Stimulated activated CD4-positive, alpha-beta T cell treated with anti-CD3 and anti-CD28 coated beads, Interleukin-2, amount 100 ng/mL, for 48 hours (primary cell): ENCODE measurements around the gene DOCK3.
"Not testable (repeated sequence)": the region's sequence is repeated elsewhere in the genome, so short reads cannot be mapped to it uniquely, and the experiment has no call there.

Source experiments
- DNase-seq, 2 donors: peaks; one replicate each; pipeline ENCODE4 v3.0.0-alpha.2; 2020

The DOCK3 gene

GRCh38 chr3:50688602-50689001 lies 13.9 kb downstream of the DOCK3 start:
- not testable (repeated sequence) for DNase-seq

- no peak for DNase-seq
Observed at GRCh38 chr3:50689558-50689957, 14.8 kb downstream of the DOCK3 start.

DNA sequence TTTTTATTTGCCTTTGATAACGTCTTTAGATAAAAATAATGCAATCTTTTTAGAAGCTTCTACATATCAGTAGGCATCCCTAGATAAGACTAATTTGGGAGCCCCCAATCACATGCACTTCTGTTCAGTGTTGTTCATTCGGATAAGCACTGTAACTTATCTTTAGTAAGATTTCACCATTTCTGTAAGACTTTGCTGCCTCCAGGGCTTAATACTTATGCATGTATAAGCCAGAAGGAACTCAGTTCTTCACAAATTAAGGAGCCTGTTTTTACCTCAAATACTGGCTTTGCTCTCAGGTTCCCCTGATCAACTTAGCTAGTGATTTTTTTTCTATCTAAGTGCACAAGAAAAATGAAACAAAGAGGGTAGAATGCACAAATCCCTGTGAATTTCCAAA lies 20.3 kb downstream of the DOCK3 start:
- DNase-seq: no peak

DNA sequence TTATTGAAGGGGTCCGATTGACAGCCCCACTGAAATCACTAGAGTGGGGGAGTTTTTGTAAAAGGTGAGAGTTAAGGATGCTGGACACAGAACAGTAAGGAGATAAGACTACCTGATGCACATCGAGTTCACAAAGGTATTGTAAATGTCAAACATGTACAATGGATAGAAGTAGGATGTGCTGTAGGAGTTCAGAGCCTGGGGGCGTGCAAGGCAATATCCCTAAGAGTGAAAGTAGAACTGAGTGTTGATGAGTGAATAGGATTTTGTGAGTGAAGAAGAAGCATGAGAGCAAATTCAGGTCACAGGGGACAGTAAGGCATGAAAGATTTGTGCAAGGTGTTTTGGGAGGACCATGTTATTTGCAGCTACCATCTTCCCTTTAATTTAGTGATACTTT lies 21.5 kb downstream of the DOCK3 start:
- DNase-seq: no peak

DNA sequence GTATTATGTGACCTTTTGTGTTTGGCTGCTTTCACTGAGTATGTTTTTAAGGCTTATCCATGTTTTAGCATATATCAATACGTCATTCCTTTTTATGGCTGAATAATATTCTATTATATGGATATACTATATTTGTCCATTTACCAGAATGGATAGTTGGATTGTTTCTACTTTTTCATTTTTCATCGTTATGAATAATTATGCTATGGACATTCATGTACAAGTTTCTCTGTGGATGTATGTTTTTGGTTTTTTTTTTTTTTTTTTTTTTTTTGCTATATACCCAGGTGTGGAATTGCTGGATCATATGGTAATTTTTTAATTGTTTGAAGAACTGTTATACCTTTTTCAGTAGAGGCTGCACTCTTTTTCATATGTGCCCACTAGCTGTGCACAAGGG lies 23.5 kb downstream of the DOCK3 start:
- no peak for DNase-seq

- DNase-seq: no peak
Observed at GRCh38 chr3:50708620-50709019, 33.9 kb downstream of the DOCK3 start.

DNA sequence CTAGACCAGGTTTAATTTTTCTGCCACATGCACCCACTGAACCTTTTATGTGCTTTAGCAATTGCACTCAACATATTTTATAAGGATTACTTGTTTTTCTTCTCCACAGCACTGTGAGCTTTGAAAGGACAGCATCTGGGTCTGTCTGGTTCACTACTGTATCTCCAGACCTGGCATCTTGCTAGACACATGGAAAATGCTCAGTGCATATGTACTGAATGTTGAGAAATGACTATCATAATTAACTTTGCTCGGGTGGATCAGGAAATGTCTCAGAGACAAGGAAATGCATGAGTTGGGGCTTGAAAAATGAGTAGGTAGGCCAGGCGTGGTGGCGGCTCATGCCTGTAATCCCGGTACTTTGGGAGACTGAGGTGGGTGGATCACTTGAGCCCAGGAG lies 40.2 kb downstream of the DOCK3 start:
- no peak for DNase-seq

GRCh38 chr3:50724831-50725230 lies 50.1 kb downstream of the DOCK3 start:
- no peak for DNase-seq

DNA sequence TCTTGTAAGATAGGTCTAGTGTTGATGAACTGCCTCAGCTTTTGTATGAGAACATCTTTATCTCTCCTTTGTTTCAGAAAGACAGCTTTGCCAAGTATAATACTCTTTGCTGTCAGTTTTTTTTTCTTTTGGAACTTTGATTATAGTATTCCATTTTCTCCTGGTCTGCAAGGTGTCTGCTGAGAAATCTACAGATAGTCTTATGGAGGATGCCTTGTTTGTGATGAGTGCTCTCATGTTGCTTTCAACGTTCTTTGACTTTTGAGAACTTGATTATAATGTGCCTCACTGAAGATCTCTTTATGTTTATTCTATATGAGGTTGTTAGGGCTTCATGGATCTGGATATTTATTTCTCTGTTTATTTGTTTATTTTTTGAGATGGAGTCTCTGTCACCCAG lies 60.3 kb downstream of the DOCK3 start:
- no peak for DNase-seq

DNA sequence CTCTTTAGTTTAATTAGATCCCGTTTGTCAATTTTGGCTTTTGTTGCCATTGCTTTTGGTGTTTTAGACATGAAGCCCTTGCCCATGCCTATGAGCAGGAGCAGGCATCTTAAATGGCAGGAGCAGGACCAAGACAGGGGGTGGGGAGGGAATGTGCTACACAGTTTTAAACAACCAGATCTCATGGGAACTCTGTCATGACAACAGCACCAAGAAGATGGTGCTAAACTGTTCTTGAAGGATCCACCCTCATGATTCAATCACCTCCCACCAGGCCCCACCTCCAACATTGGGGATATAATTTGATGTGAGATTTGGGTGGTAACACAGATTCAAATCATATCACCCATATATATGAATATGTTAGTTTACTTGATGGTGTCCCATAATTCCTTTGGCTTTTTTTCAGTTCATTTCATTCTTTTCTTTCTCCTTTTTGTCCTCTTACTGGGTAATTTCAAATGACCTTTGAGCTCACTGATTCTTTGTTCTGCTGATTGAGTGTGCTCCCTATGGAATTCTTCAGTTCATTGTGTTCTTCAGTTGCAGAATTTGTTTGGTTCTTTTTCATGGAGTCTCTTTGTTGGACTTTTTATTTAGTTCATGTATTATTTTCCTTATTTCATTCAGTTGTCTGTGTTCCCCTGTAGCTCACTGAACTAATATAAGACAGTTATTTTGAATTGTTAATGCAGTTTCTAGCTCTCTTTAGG lies 62.6 kb downstream of the DOCK3 start:
- DNase-seq: no peak

DNA sequence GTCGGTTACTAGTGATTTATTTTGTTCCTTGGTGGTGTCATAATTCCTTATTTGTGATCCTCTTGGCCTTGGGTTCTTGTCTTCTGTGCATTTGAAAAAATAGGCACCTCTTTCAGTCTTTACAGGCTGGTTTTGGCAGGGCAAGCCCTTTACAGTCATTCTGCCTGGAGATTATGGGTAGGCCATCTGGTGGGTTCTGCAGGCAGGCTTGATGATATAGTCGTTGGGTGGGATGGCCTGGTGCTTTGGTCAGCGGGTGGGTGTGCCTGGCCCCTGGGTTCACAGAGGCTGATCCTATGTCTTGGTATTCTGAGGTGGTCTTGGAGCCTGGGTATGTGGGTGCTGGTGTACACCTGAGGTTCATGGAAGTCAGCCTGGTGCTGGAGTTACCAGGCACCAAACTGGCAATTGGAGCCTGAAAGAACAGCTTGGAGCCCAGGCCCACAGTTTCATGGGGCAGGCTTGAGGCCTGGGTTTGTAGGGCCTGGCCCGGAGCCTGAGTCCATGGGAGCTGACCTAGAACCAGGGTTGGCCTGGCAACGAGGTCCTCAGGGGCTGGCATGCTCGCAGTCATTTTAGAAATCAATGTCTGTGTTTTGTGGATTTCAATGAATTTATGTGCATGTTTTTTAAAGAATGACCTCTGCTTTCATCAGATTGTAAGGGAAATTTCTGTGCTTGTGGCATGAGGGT lies 63.3 kb downstream of the DOCK3 start:
- no peak for DNase-seq

DNA sequence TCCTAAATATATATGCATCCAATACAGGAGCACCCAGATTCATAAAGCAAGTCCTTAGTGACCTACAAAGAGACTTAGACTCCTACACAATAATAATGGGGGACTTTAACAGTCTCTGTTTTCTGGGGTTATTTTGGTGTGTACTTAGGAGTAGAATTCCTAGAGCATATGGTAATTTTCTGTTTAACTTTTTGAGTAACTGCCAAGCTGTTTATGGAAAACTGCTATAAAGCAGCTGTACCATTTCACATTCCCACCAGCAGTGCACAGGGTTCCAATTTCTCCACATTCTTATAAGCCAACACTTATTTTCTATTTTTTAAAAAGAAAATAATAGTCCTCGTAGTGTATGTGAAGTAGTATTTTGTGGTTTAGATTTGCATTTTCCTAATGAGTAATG lies 68.9 kb downstream of the DOCK3 start:
- DNase-seq: no peak

DNA sequence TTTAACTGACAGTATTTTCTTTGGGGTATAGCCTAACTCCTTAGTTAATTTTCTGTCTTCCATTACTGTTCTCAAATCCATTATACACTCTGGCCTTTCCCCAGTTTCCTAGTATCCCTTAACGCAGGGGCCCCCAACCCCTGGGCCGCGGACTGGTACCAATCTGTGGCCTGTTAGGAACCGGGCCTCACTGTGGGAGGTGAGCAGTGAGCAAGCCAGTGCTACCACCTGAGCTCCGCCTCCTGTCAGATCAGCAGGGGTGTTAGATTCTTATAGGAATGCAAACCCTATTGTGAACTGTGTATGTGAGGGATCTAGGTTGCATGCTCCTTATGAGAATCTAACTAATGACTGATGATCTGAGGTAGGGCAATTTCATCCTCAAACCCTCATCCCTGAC lies 75.1 kb downstream of the DOCK3 start:
- DNase-seq: no peak

DNA sequence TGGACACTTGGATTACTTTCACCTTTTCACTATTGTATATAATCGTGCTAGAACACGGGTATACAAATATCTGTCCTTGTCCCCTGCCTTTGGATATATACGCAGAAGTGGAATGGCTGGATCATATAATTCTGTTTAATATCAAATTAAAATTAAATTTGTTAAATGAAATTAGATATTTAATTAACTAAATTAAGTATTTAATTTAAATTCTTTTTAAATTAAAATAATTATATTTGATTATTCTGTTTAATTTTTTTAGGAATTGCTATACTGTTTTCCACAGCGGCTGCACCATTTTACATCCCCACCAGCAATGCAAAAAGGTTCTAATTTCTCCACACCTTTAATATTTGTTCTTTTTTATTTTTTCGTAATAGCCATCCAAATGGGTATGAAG lies 84.3 kb downstream of the DOCK3 start:
- DNase-seq: no peak

DNA sequence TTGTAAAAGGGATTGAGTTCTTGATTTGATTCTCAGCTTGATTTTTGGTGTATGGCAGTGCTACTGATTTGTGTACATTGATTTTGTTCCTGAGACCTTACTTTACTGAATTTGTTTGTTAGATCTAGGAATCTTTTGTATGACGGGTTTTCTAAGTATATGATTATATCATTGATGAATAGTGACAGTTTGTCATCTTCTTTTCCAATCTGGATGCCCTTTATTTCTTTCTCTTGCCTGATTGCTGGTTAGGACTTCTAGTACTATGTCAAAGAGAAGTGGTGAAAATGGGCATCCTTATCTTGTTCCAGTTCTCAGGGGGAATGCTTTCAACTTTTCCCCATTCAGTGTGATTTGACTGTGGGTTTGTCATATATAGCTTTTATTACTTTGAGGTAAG lies 103.0 kb downstream of the DOCK3 start:
- no peak for DNase-seq

GRCh38 chr3:50781766-50782165 lies 107.0 kb downstream of the DOCK3 start:
- not testable (repeated sequence) for DNase-seq

- no peak for DNase-seq
Observed at GRCh38 chr3:50786631-50787030, 111.9 kb downstream of the DOCK3 start.

DNA sequence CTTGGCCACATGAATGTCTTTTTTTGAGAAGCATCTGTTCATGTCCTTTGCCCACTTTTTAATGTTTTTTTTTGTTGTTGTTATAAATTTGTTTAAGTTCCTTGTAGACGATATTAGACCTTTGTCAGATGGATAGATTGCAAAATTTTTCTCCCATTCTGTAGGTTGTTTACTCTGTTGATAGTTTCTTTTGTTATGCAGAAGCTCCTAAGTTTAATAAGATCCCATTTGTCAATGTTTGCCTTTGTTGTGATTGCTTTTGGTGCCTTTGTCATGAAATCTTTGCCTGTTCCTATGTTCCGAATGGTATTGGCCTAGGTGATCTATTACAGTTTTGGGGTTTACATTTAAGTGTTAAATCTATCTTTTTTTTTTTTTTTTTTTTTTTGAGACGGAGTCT lies 116.2 kb downstream of the DOCK3 start:
- not testable (repeated sequence) for DNase-seq

DNA sequence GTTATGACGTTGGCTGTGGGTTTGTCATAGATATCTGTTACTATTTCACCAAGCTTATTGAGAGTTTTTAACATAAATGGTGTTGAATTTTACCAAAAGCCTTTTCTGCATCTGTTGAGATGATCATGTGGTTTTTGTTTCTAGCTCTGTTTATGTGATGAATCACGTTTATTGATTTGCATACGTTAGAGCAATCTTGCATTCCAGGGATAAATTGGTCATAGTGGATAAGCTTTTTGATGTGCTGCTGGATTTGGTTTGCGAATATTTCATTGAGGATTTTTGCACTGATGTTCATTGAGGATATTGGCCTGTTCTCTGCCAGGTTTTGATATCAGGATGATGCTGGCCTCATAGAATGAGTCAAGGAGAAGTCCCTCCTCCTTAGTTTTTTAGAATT lies 117.8 kb downstream of the DOCK3 start:
- DNase-seq: no peak

DNA sequence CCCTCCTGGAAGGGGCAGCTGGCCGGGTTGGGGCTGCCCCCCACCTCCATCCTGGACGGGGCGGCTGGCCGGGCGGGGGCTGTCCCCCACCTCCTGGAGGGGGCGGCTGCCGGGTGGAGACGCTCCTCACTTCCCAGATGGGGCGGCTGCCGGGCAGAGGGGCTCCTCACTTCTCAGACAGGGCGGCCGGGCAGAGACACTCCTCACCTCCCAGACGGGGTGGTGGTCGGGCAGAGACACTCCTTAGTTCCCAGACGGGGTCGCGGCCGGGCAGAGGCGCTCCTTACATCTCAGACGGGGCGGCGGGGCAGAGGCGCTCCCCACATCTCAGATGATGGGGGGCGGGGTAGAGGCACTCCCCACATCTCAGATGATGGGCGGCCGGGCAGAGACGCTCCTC lies 129.1 kb downstream of the DOCK3 start:
- not testable (repeated sequence) for DNase-seq

GRCh38 chr3:50804376-50804775 lies 129.6 kb downstream of the DOCK3 start:
- DNase-seq: not testable (repeated sequence)

GRCh38 chr3:50805321-50805720 lies 130.6 kb downstream of the DOCK3 start:
- DNase-seq: no peak

DNA sequence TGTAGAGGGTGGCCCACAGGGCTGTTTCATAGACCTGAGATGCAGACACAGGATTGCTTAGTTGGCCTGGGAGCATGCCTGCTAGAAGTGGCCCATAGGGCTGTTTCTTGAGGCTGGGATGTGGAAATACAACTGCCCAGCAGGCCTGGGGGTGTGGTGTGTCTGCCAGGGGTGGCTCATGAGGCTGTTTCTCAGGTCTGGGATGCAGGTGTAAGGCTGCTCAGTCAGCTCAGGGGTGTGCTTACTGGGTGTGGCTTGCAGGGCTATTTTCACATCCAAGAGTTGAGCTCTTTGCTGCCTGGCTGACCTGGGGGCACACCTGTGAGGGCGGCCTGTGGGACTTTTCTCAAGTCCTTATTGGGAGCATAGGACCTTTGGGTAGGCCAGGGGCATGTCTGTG lies 131.3 kb downstream of the DOCK3 start:
- DNase-seq: no peak

DNA sequence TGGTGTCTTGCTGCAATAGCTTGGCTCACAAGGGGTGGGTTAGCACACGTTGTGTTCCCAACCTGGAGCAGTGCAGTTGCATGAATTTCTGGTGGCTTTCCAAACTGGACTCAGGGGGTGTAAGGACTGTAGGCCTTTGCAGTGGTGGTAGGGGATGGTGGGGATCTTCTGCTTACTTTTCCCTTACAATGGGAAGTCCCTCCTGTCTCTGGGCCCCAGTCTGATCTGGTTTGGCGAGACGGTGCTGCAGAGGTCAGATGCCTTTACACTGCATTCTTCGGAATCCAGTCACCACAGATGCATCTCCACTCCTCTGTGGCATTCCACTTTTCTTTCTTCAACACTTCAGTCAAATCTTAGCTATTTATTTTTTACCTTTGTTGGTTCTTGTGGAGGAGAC lies 132.1 kb downstream of the DOCK3 start:
- no peak for DNase-seq

DNA sequence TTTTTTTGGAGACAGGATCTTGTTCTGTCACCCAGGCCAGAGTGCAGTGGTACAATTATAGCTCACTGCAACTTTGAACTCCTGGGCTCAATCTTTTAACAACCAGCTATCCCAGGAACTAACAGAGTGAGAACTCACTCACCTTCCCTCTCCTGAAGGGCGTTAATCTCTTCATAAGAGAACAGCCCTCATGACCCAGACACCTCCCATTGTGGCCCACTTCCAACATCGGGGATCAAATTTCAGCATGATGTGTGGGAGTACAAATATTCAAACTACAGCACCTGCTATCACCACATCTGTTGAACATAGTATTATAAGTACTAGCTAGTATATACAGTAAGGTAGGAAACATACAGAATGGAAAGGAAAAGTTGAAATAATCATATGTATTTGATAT lies 132.5 kb downstream of the DOCK3 start:
- DNase-seq: no peak
